ENCODE data around the gene PLCG1. TPM values are rescaled to one million over a fixed set of nuclear protein-coding genes. Genes with fewer than 3 reads are reported as not detected.

Gene PLCG1
- 94.4 TPM for polyA plus RNA-seq (2013, experiment 1 of 2)
- 119 TPM for polyA plus RNA-seq (2013, experiment 2 of 2)

GRCh38 chr20:41136680-41137613, at the start of gene PLCG1:
PLCG1 (plus strand) TSS chr20:41137543; CDS start chr20:41137642, 99 bp downstream.
- H3K36me3 ChIP-seq (ENCODE audit: insufficient read depth, low read length), result peaks cover 14% of the 10 kb centered on the region; the same call in 1 of the 2 replicates
- peak within 1 kb of the TSS; percentile 95 for H3K27ac ChIP-seq (ENCODE audit: low read depth, low read length)
- no peaks in the 10 kb centered on the region for H3K9me3 ChIP-seq (ENCODE audit: insufficient read depth, low read depth, low read length)
- H3K9ac ChIP-seq (ENCODE audit: low read depth, low read length), result peak within 1 kb of the TSS; percentile 98
- peaks cover 11% of the 10 kb centered on the region for H3K27me3 ChIP-seq (ENCODE audit: insufficient read depth, low read length)
- H3K4me1 ChIP-seq (ENCODE audit: insufficient read depth, low read length), result peaks cover 48% of the 10 kb centered on the region
- peak within 1 kb of the TSS; percentile 94 for H3K4me3 ChIP-seq (ENCODE audit: low read length)
- WGBS, result under 1% methylated on average over 121 of the region's 121 CpGs

GRCh38 chr20:41087777-41088176, 49.6 kb upstream of the PLCG1 start:
- WGBS, result 87% methylated on average over 3 of the region's 3 CpGs
- Histone ChIP-seq H3K27me3 (ENCODE audit: insufficient read depth, low read length) (no peaks in the 10 kb centered on the region), H3K9me3 (ENCODE audit: insufficient read depth, low read depth, low read length) (no peaks in the 10 kb centered on the region), H3K27ac (ENCODE audit: low read depth, low read length) (no peak overlapping the region), H3K4me3 (ENCODE audit: low read length) (no peak overlapping the region), H3K36me3 (ENCODE audit: insufficient read depth, low read length) (peaks cover 81% of the 10 kb centered on the region), H3K4me1 (ENCODE audit: insufficient read depth, low read length) (no peaks in the 10 kb centered on the region), H3K9ac (ENCODE audit: low read depth, low read length) (no peak overlapping the region)

- 84% methylated on average over 3 of the region's 3 CpGs for WGBS
- no peak overlapping the region for H3K4me3 ChIP-seq (ENCODE audit: low read length)
- H3K9me3 ChIP-seq (ENCODE audit: insufficient read depth, low read depth, low read length), result no peaks in the 10 kb centered on the region
- H3K4me1 ChIP-seq (ENCODE audit: insufficient read depth, low read length), result no peaks in the 10 kb centered on the region
- peaks cover 81% of the 10 kb centered on the region for H3K36me3 ChIP-seq (ENCODE audit: insufficient read depth, low read length)
- H3K9ac ChIP-seq (ENCODE audit: low read depth, low read length), result no peak overlapping the region
- no peak overlapping the region for H3K27ac ChIP-seq (ENCODE audit: low read depth, low read length)
- H3K27me3 ChIP-seq (ENCODE audit: insufficient read depth, low read length), result no peaks in the 10 kb centered on the region
Measured at GRCh38 chr20:41089555-41089954, 47.8 kb upstream of the PLCG1 start.

GRCh38 chr20:41091927-41092326, 45.4 kb upstream of the PLCG1 start:
- Histone ChIP-seq H3K9ac (ENCODE audit: low read depth, low read length) (no peak overlapping the region), H3K4me3 (ENCODE audit: low read length) (no peak overlapping the region), H3K4me1 (ENCODE audit: insufficient read depth, low read length) (no peaks in the 10 kb centered on the region), H3K27ac (ENCODE audit: low read depth, low read length) (no peak overlapping the region), H3K36me3 (ENCODE audit: insufficient read depth, low read length) (peaks cover 74% of the 10 kb centered on the region), H3K27me3 (ENCODE audit: insufficient read depth, low read length) (no peaks in the 10 kb centered on the region), H3K9me3 (ENCODE audit: insufficient read depth, low read depth, low read length) (no peaks in the 10 kb centered on the region)
- 92% methylated on average over 4 of the region's 4 CpGs for WGBS

DNA sequence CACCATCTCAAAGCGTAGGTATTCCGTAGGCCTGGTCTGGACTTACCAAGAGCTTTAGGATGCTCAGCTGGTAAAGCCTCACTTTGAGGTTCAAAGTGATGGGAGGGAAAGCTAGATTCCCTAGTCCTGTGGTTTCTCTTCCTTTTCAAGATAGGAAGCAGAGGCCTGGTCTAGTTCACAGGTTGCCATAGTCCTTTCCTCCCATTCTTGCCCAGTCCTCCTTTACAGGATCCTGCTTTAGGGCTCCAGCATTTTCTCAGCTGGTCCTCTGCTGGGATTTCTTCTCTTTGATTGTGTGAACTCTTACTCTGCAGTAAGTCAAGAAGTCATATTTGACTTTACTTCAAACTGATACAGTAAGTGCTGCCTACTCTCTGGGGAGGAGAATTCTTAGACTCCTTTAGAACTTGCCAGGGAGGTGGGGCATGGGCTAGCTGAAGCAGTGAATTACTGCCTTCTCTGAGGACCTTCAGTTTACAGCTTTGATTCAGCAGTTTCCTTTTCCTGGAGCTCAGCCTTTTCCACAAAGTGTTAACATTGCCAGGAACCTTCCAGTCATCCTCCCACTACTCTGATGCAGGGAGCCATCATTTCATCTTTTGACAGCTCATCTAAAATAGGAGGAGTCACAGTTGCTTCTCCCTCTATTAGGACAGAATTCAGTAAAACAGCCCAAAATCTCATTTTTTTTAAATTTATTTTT, 42.8 kb upstream of the PLCG1 start:
- Histone ChIP-seq H3K27me3 (ENCODE audit: insufficient read depth, low read length) (no peaks in the 10 kb centered on the region), H3K36me3 (ENCODE audit: insufficient read depth, low read length) (peaks cover 78% of the 10 kb centered on the region), H3K4me3 (ENCODE audit: low read length) (no peak overlapping the region), H3K9me3 (ENCODE audit: insufficient read depth, low read depth, low read length) (no peaks in the 10 kb centered on the region), H3K9ac (ENCODE audit: low read depth, low read length) (no peak overlapping the region), H3K4me1 (ENCODE audit: insufficient read depth, low read length) (no peaks in the 10 kb centered on the region), H3K27ac (ENCODE audit: low read depth, low read length) (no peak overlapping the region)
- 97% methylated on average over 2 of the region's 2 CpGs for WGBS

DNA sequence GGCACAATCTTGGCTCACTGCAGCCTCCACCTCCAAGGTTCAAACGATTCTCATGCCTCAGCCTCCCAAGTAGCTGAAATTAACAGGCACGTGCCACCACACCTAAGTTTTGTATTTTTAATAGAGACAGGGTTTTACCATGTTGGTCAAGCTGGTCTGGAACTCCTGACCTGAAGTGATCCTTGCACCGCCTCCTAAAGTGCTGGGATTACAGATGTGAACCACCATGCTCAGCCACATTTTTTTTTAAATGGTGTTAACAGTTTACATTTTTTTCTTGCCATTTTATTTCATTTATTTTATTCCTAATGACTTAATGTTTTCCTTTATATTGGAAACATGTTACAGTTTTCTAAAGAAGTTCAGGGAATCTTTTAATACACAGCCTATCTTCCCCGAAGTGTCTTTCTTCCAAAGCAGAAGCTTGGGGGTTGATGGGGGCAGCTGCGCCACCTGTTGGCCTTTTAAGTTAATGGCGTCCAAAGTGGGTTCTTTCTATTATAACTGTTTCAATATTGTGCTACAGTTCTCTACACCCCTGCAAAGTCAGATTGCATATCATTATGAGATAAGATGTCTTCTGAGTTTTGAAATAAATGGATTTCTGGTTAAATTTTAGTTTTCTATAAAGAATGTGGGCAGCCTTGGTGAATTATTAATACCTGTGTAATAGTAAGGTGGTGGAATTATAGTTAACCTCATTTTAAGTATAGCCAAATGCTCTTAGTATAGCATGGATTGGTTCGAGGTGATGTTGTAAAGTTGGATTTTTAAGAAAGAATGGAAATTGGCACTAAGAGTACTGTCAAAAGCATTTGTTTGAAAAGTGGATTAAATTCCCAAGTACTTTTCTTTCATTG, 42.0 kb upstream of the PLCG1 start:
- Histone ChIP-seq H3K36me3 (ENCODE audit: insufficient read depth, low read length) (peaks cover 84% of the 10 kb centered on the region), H3K27ac (ENCODE audit: low read depth, low read length) (no peak overlapping the region), H3K4me1 (ENCODE audit: insufficient read depth, low read length) (no peaks in the 10 kb centered on the region), H3K9ac (ENCODE audit: low read depth, low read length) (no peak overlapping the region), H3K4me3 (ENCODE audit: low read length) (no peak overlapping the region), H3K9me3 (ENCODE audit: insufficient read depth, low read depth, low read length) (no peaks in the 10 kb centered on the region), H3K27me3 (ENCODE audit: insufficient read depth, low read length) (no peaks in the 10 kb centered on the region)
- WGBS, result 81% methylated on average over 5 of the region's 7 CpGs

DNA sequence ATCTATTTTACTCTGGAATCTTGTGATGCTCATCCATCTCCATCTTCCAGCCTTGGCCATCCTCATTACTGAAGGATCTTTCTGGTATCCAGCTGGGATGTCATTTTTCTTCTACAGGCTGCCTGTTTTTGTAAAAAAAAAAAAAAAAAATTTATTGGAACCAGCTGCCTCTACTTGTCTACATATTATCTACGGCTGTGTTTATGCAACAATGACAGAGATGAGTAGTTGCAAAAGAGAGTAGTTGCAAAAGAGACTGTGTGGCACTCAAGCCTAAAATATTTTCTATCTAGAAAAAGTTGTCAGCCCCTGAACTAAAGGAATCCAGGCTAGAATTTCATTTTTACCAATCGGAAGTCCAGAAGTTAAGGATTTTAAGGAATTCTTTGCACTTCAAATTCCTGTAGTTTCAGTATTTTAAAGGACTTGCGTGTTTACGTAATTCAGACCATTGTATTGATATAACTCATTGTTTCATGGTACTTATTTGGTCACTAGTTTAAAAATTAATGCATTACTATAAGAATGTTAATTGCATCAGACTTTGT, 38.6 kb upstream of the PLCG1 start:
- Histone ChIP-seq H3K9ac (ENCODE audit: low read depth, low read length) (no peak overlapping the region), H3K9me3 (ENCODE audit: insufficient read depth, low read depth, low read length) (no peaks in the 10 kb centered on the region), H3K36me3 (ENCODE audit: insufficient read depth, low read length) (peaks cover 92% of the 10 kb centered on the region), H3K27me3 (ENCODE audit: insufficient read depth, low read length) (no peaks in the 10 kb centered on the region), H3K27ac (ENCODE audit: low read depth, low read length) (no peak overlapping the region), H3K4me3 (ENCODE audit: low read length) (no peak overlapping the region), H3K4me1 (ENCODE audit: insufficient read depth, low read length) (no peaks in the 10 kb centered on the region)
- 93% methylated on average over 2 of the region's 4 CpGs for WGBS

- Histone ChIP-seq H3K4me1 (ENCODE audit: insufficient read depth, low read length) (no peaks in the 10 kb centered on the region), H3K27me3 (ENCODE audit: insufficient read depth, low read length) (no peaks in the 10 kb centered on the region), H3K27ac (ENCODE audit: low read depth, low read length) (no peak overlapping the region), H3K9me3 (ENCODE audit: insufficient read depth, low read depth, low read length) (no peaks in the 10 kb centered on the region), H3K9ac (ENCODE audit: low read depth, low read length) (no peak overlapping the region), H3K36me3 (ENCODE audit: insufficient read depth, low read length) (peaks cover 95% of the 10 kb centered on the region), H3K4me3 (ENCODE audit: low read length) (no peak overlapping the region)
- 95% methylated on average over 9 of the region's 9 CpGs for WGBS
Measured at GRCh38 chr20:41100001-41100480, 37.3 kb upstream of the PLCG1 start.

GRCh38 chr20:41101660-41102059, 35.7 kb upstream of the PLCG1 start:
- no peaks in the 10 kb centered on the region for H3K9me3 ChIP-seq (ENCODE audit: insufficient read depth, low read depth, low read length)
- no peak overlapping the region for H3K4me3 ChIP-seq (ENCODE audit: low read length)
- H3K36me3 ChIP-seq (ENCODE audit: insufficient read depth, low read length), result peaks cover 99% of the 10 kb centered on the region
- no peak overlapping the region for H3K27ac ChIP-seq (ENCODE audit: low read depth, low read length)
- no peak overlapping the region for H3K9ac ChIP-seq (ENCODE audit: low read depth, low read length)
- H3K27me3 ChIP-seq (ENCODE audit: insufficient read depth, low read length), result no peaks in the 10 kb centered on the region
- 95% methylated on average over 1 of the region's 2 CpGs for WGBS
- H3K4me1 ChIP-seq (ENCODE audit: insufficient read depth, low read length), result no peaks in the 10 kb centered on the region

DNA sequence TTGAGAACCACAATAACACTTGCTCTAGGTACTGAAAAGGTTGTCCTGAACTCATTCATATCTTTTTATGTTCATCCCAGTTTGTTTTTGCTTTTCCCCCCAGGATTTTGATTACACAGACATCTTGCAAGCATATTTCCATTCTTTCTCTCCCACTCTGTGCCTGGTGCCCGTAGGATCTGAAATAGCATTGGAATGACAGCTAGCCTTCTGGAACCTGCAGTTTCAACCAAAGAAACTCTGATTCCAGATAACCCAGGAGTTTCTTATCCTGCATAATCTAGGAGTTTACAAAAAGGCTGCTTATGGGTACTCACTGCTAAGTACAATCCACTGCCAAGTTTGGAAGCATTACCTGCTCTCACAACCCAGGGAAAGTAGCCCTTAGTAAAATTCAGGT, 28.8 kb upstream of the PLCG1 start:
- H3K36me3 ChIP-seq (ENCODE audit: insufficient read depth, low read length), result peaks cover 95% of the 10 kb centered on the region
- H3K4me1 ChIP-seq (ENCODE audit: insufficient read depth, low read length), result no peaks in the 10 kb centered on the region
- H3K27ac ChIP-seq (ENCODE audit: low read depth, low read length), result no peak overlapping the region
- H3K9ac ChIP-seq (ENCODE audit: low read depth, low read length), result no peak overlapping the region
- WGBS, result 98% methylated on average over 1 of the region's 1 CpG
- no peak overlapping the region for H3K4me3 ChIP-seq (ENCODE audit: low read length)
- H3K27me3 ChIP-seq (ENCODE audit: insufficient read depth, low read length), result no peaks in the 10 kb centered on the region
- H3K9me3 ChIP-seq (ENCODE audit: insufficient read depth, low read depth, low read length), result no peaks in the 10 kb centered on the region
